Colonic mucosa (tissue), 4 donors: ENCODE data around the gene WDR38. TPM values are rescaled to one million over a fixed set of nuclear protein-coding genes. Genes with fewer than 3 reads are reported as not detected.

Experiments used
- DNase-seq: peaks from one replicate; pipeline ENCODE4 v3.0.0-alpha.2; 2020
- H3K27ac ChIP-seq: fragments of 200-600 bp; one replicate; pipeline ENCODE4 v1.8.0; 2021
- H3K27me3 ChIP-seq: fragments of 200-600 bp; one replicate; pipeline ENCODE4 v1.8.0; 2021
- H3K36me3 ChIP-seq: fragments of 200-600 bp; one replicate; pipeline ENCODE4 v1.8.0; 2021
- H3K4me1 ChIP-seq: fragments of 200-600 bp; one replicate; pipeline ENCODE4 v1.8.0; 2021; ENCODE audit warnings: mild to moderate bottlenecking
- H3K4me3 ChIP-seq: fragments of 200-600 bp; one replicate; pipeline ENCODE4 v1.8.0; 2021
- H3K9ac ChIP-seq, 2 donors: one replicate each; pipeline ENCODE4 v1.7.0; 2013; ENCODE audit warnings: control low read depth in 2 of 2, low read depth in 2 of 2, low read length in 2 of 2
- H3K9me3 ChIP-seq: fragments of 200-600 bp; one replicate; pipeline ENCODE4 v1.8.0; 2021
- CTCF ChIP-seq: fragments of 200-600 bp; IDR thresholded peaks from one replicate; pipeline ENCODE4 v1.8.0; 2022; ENCODE audit warnings: antibody characterized with exemption, mild to moderate bottlenecking
- intact Hi-C: fragments of 100-400 bp; cut with DNase I; formaldehyde crosslinking; loops from one replicate; pipeline ENCODE4 v1.14.1; 2022
- total RNA-seq, 2 donors: library from RNA; stranded (reverse); fragmentation: NEBNext Ultra II Directional in 1 of 2; extraction: Animal tissue kit (Norgen Biotek cat#: 25700) in 1 of 2; gene quantifications; one replicate each; pipeline ENCODE4 v1.2.1, GENCODE V29; 2021
- donor health status: healthy.
- donor health status: DM: no; HTN: no; CAD: no.
- donor health status: DM: no; HTN: no; CAD: no.

Gene WDR38
- total RNA-seq, 2 donors from 2014 or later = not detected

- Histone ChIP-seq H3K36me3 (peaks cover 13% of the 10 kb centered on the region), H3K27ac (no peak overlapping the region), H3K4me3 (no peak overlapping the region), H3K9ac (no peak overlapping the region), H3K4me1 (no peaks in the 10 kb centered on the region), H3K27me3 (no peaks in the 10 kb centered on the region), H3K9me3 (no peaks in the 10 kb centered on the region)
- intact Hi-C loops = no loop called here
- TF ChIP-seq CTCF = no peak
- DNase-seq = no peak
Observed at GRCh38 chr9:124879226-124879625, 26.0 kb downstream of the WDR38 start.

- Histone ChIP-seq H3K9ac (no peak overlapping the region), H3K27me3 (no peaks in the 10 kb centered on the region), H3K27ac (no peak overlapping the region), H3K4me3 (no peak overlapping the region), H3K4me1 (no peaks in the 10 kb centered on the region), H3K9me3 (no peaks in the 10 kb centered on the region), H3K36me3 (peaks cover 4% of the 10 kb centered on the region)
- no peak for DNase-seq
- intact Hi-C loops = no loop called here
- TF ChIP-seq CTCF = no peak
Observed at GRCh38 chr9:124880501-124880900, 27.2 kb downstream of the WDR38 start.

DNA sequence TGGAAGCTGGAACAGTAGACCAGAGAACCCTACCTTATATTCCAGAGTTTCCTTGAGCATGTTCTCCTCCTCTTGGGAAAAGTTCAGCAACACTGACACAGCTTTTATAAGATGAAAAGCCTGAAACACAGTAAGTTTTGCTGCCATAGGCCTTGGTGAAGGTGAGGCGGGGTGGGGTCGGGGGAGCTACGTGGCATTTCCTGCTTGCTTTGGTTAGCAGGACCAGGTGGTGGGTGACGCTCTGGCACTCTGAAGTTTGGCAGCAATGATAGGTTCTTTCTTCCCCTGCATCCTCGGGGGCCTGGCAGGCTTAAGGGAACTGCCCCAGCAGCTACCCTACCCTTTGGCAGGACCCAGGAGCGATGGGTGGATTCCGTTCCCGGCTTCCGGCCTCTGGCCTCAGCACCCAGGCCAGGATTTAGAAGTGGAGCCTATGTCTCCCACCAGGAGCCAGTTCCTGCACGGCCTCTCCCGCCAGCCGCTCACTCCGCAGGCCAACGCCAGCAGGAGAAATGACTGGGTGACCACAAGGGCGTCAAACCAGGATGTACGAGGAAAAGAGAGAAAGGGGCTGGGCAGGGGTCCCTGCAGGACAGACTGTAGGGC lies 28.0 kb downstream of the WDR38 start:
- Histone ChIP-seq H3K27ac (no peak overlapping the region), H3K9ac (no peak overlapping the region), H3K4me3 (no peak overlapping the region), H3K9me3 (no peaks in the 10 kb centered on the region), H3K4me1 (no peaks in the 10 kb centered on the region), H3K36me3 (no peaks in the 10 kb centered on the region), H3K27me3 (no peaks in the 10 kb centered on the region)
- DNase-seq = no peak
- intact Hi-C loops = no loop called here
- TF ChIP-seq CTCF = no peak

DNA sequence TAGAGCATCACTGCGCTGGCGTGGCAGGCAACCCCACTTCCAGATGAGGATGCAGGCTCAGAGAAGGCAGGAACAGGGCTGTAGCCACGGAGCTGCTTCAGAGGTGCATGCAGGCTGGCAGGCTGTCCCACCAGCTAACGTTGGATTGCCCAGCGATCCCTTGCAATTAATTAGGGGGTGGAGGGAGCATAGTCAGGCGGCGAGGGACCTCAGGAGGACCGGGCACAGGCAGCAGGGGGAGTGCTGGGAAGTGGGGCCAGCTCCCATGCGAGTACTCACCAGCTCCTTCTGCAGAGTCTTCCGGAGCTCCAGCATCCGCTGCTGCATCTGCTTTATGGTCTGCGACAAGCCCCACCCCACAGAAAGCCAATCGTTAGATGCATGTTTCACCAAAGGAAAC lies 29.0 kb downstream of the WDR38 start:
- Histone ChIP-seq H3K27ac (no peak overlapping the region), H3K9me3 (no peaks in the 10 kb centered on the region), H3K9ac (no peak overlapping the region), H3K4me3 (no peak overlapping the region), H3K4me1 (no peaks in the 10 kb centered on the region), H3K27me3 (no peaks in the 10 kb centered on the region), H3K36me3 (no peaks in the 10 kb centered on the region)
- no peak for TF ChIP-seq CTCF
- intact Hi-C loops = no loop called here
- no peak for DNase-seq

GRCh38 chr9:124884376-124884775 lies 31.1 kb downstream of the WDR38 start:
- H3K9ac ChIP-seq = no peak overlapping the region
- H3K27ac ChIP-seq = no peak overlapping the region
- peaks cover 5% of the 10 kb centered on the region for H3K36me3 ChIP-seq
- intact Hi-C loops = no loop called here
- no peaks in the 10 kb centered on the region for H3K27me3 ChIP-seq
- no peak for TF ChIP-seq CTCF
- H3K9me3 ChIP-seq = no peaks in the 10 kb centered on the region
- DNase-seq = no peak
- no peak overlapping the region for H3K4me3 ChIP-seq
- no peaks in the 10 kb centered on the region for H3K4me1 ChIP-seq
